ENCODE measurements around the gene ENHO. TPM values are rescaled to one million over a fixed set of nuclear protein-coding genes. Genes with fewer than 3 reads are reported as not detected.

The ENHO gene
- total RNA-seq, 6 experiments from 2014 or later = 0.19 to 0.57 TPM; not detected in 4

GRCh38 chr9:34555002-34555348, 32.2 kb upstream of the ENHO start:
- no peak for TF ChIP-seq CTCF (IDR thresholded peaks at IDR 0.05)
- Mint-ChIP-seq H3K4me3 (no peak overlapping the region), H3K27ac (no peak overlapping the region), H3K4me1 (ENCODE audit: low read depth) (peaks cover 2% of the 10 kb centered on the region), H3K36me3 (ENCODE audit: low read depth) (no peaks in the 10 kb centered on the region), H3K9me3 (no peaks in the 10 kb centered on the region), H3K27me3 (ENCODE audit: insufficient read depth) (peaks cover 39% of the 10 kb centered on the region)
- DNase-seq = no peak

GRCh38 chr9:34554211-34555001, 31.6 kb upstream of the ENHO start:
- Mint-ChIP-seq H3K36me3 (ENCODE audit: low read depth) (no peaks in the 10 kb centered on the region), H3K4me3 (no peak overlapping the region), H3K4me1 (ENCODE audit: low read depth) (no peaks in the 10 kb centered on the region), H3K27ac (no peak overlapping the region), H3K9me3 (no peaks in the 10 kb centered on the region), H3K27me3 (ENCODE audit: insufficient read depth) (peaks cover 40% of the 10 kb centered on the region)
- no peak for TF ChIP-seq CTCF (IDR thresholded peaks at IDR 0.05)
- no peak for DNase-seq

GRCh38 chr9:34553511-34554021, 30.8 kb upstream of the ENHO start:
- Mint-ChIP-seq H3K9me3 (no peaks in the 10 kb centered on the region), H3K4me3 (no peak overlapping the region), H3K27me3 (ENCODE audit: insufficient read depth) (peaks cover 46% of the 10 kb centered on the region), H3K4me1 (ENCODE audit: low read depth) (no peaks in the 10 kb centered on the region), H3K27ac (no peak overlapping the region), H3K36me3 (ENCODE audit: low read depth) (no peaks in the 10 kb centered on the region)
- no peak for TF ChIP-seq CTCF (IDR thresholded peaks at IDR 0.05)
- no peak for DNase-seq

- Mint-ChIP-seq H3K27ac (no peak overlapping the region), H3K27me3 (ENCODE audit: insufficient read depth) (peaks cover 49% of the 10 kb centered on the region), H3K9me3 (no peaks in the 10 kb centered on the region), H3K4me3 (no peak overlapping the region), H3K4me1 (ENCODE audit: low read depth) (no peaks in the 10 kb centered on the region), H3K36me3 (ENCODE audit: low read depth) (no peaks in the 10 kb centered on the region)
- DNase-seq = no peak
- TF ChIP-seq CTCF (IDR thresholded peaks at IDR 0.05) = no peak
Measured at GRCh38 chr9:34552986-34553385, 30.2 kb upstream of the ENHO start.

GRCh38 chr9:34552606-34552981, 29.8 kb upstream of the ENHO start:
- TF ChIP-seq CTCF (IDR thresholded peaks at IDR 0.05) = no peak
- H3K27ac Mint-ChIP-seq = no peak overlapping the region
- H3K4me1 Mint-ChIP-seq (ENCODE audit: low read depth) = no peaks in the 10 kb centered on the region
- H3K36me3 Mint-ChIP-seq (ENCODE audit: low read depth) = no peaks in the 10 kb centered on the region
- H3K4me3 Mint-ChIP-seq = no peak overlapping the region
- H3K27me3 Mint-ChIP-seq (ENCODE audit: insufficient read depth) = peaks cover 49% of the 10 kb centered on the region
- DNase-seq = no peak
- H3K9me3 Mint-ChIP-seq = no peaks in the 10 kb centered on the region
